HUES48 (cell line): ENCODE measurements around the gene TFR2.

Experiments
- H3K27ac ChIP-seq: one replicate; pipeline ENCODE4 v1.7.0; 2013; ENCODE audit warnings: low read depth, low read length, inconsistent platforms
- H3K27me3 ChIP-seq: 2 replicates; pipeline ENCODE4 v1.6.1; 2013; ENCODE audit warnings: mild to moderate bottlenecking, low read length; ENCODE audit not compliant: control insufficient read depth, insufficient read depth
- H3K36me3 ChIP-seq: 2 replicates; pipeline ENCODE4 v1.6.1; 2013; ENCODE audit warnings: low read length; ENCODE audit not compliant: control insufficient read depth, insufficient read depth
- H3K4me1 ChIP-seq: 2 replicates; pipeline ENCODE4 v1.6.1; 2013; ENCODE audit warnings: mild to moderate bottlenecking, low read length; ENCODE audit not compliant: control insufficient read depth, insufficient read depth
- H3K4me3 ChIP-seq: 2 replicates; pipeline ENCODE4 v1.5.1; 2013; ENCODE audit warnings: mild to moderate bottlenecking, low read depth, low read length
- H3K9ac ChIP-seq: 2 replicates; pipeline ENCODE4 v1.6.1; 2013; ENCODE audit warnings: mild to moderate bottlenecking, low read depth, low read length, moderate library complexity
- H3K9me3 ChIP-seq: 2 replicates; pipeline ENCODE4 v1.6.1; 2013; ENCODE audit warnings: low read length; ENCODE audit not compliant: control insufficient read depth, insufficient read depth

Gene TFR2

GRCh38 chr7:100591596-100591995 lies 49.8 kb downstream of the TFR2 start:
- Histone ChIP-seq H3K36me3 (0 out of 2 replicates have a peak, but pooled peaks cover 4% of the 10 kb centered on the region), H3K9me3 (no peaks in the 10 kb centered on the region), H3K4me1 (peaks cover 10% of the 10 kb centered on the region; the same call in 1 of the 2 replicates), H3K4me3 (no peak overlapping the region), H3K27me3 (peaks cover 9% of the 10 kb centered on the region), H3K9ac (no peak overlapping the region), H3K27ac (no peak overlapping the region)

- Histone ChIP-seq H3K27ac (no peak overlapping the region), H3K4me3 (no peak overlapping the region; the same call in 1 of the 2 replicates), H3K27me3 (peaks cover 9% of the 10 kb centered on the region), H3K9ac (no peak overlapping the region), H3K4me1 (peaks cover 10% of the 10 kb centered on the region; the same call in 1 of the 2 replicates), H3K9me3 (no peaks in the 10 kb centered on the region), H3K36me3 (no peaks in the 10 kb centered on the region)
Measured at GRCh38 chr7:100590077-100590737, 51.1 kb downstream of the TFR2 start.

GRCh38 chr7:100589341-100589947 lies 51.9 kb downstream of the TFR2 start:
- H3K4me3 ChIP-seq, result no peak overlapping the region; the same call in 1 of the 2 replicates
- H3K27me3 ChIP-seq, result peaks cover 9% of the 10 kb centered on the region
- H3K4me1 ChIP-seq, result peaks cover 17% of the 10 kb centered on the region
- no peaks in the 10 kb centered on the region for H3K36me3 ChIP-seq
- H3K27ac ChIP-seq, result no peak overlapping the region
- no peak overlapping the region for H3K9ac ChIP-seq
- H3K9me3 ChIP-seq, result no peaks in the 10 kb centered on the region

GRCh38 chr7:100588438-100588837 lies 52.9 kb downstream of the TFR2 start:
- no peak overlapping the region for H3K9ac ChIP-seq
- peaks cover 25% of the 10 kb centered on the region for H3K4me1 ChIP-seq

GRCh38 chr7:100586266-100587025 lies 54.9 kb downstream of the TFR2 start, which contains the start of gene FBXO24:
Gene FBXO24, plus strand, starts transcription at chr7:100586328. Its CDS starts 298 bp downstream, at chr7:100586626.
- peaks cover 27% of the 10 kb centered on the region for H3K4me1 ChIP-seq

More at GRCh38 chr7:100588438-100588837, 52.9 kb downstream of the TFR2 start:
- no peak overlapping the region for H3K27ac ChIP-seq
- no peak overlapping the region for H3K4me3 ChIP-seq
- no peaks in the 10 kb centered on the region for H3K36me3 ChIP-seq
- H3K9me3 ChIP-seq, result no peaks in the 10 kb centered on the region
- H3K27me3 ChIP-seq, result peaks cover 9% of the 10 kb centered on the region

GRCh38 chr7:100585511-100586265 lies 55.7 kb downstream of the TFR2 start, which contains the start of gene LRCH4:
Gene LRCH4, minus strand, starts transcription at chr7:100586129. Its CDS starts 29 bp downstream, at chr7:100586100.
- Histone ChIP-seq H3K4me3 (peak within 1 kb of the TSS; percentile 91), H3K27ac (peak within 1 kb of the TSS; percentile 98), H3K4me1 (peaks cover 27% of the 10 kb centered on the region), H3K27me3 (peaks cover 8% of the 10 kb centered on the region), H3K9me3 (no peaks in the 10 kb centered on the region), H3K9ac (peak within 1 kb of the TSS; percentile 87), H3K36me3 (peaks cover 16% of the 10 kb centered on the region)

More at GRCh38 chr7:100586266-100587025, 54.9 kb downstream of the TFR2 start, which contains the start of gene FBXO24:
- peaks cover 9% of the 10 kb centered on the region for H3K36me3 ChIP-seq
- no peaks in the 10 kb centered on the region for H3K9me3 ChIP-seq
- H3K9ac ChIP-seq, result peak within 1 kb of the TSS; percentile 87
- H3K4me3 ChIP-seq, result peak within 1 kb of the TSS; percentile 91
- peak within 1 kb of the TSS; percentile 98 for H3K27ac ChIP-seq
- peaks cover 9% of the 10 kb centered on the region for H3K27me3 ChIP-seq

GRCh38 chr7:100584683-100585510 lies 56.5 kb downstream of the TFR2 start:
- Histone ChIP-seq H3K4me3 (peak overlapping the region; percentile 91), H3K9ac (peak overlapping the region; percentile 87), H3K4me1 (peaks cover 20% of the 10 kb centered on the region), H3K27me3 (no peaks in the 10 kb centered on the region; the same call in 1 of the 2 replicates), H3K36me3 (peaks cover 24% of the 10 kb centered on the region), H3K9me3 (no peaks in the 10 kb centered on the region), H3K27ac (peak overlapping the region; percentile 98)

- H3K27me3 ChIP-seq, result no peaks in the 10 kb centered on the region
- no peaks in the 10 kb centered on the region for H3K9me3 ChIP-seq
- H3K27ac ChIP-seq, result peak overlapping the region; percentile 98
- H3K4me3 ChIP-seq, result peak overlapping the region; percentile 91
- peaks cover 28% of the 10 kb centered on the region for H3K36me3 ChIP-seq
- H3K4me1 ChIP-seq, result peaks cover 18% of the 10 kb centered on the region
- H3K9ac ChIP-seq, result 0 out of 2 replicates have a peak overlapping the region, but pooled peaks have one; percentile 87
Measured at GRCh38 chr7:100584054-100584682, 57.2 kb downstream of the TFR2 start.

- Histone ChIP-seq H3K9ac (0 out of 2 replicates have a peak overlapping the region, but pooled peaks have one; percentile 22), H3K36me3 (peaks cover 28% of the 10 kb centered on the region), H3K4me1 (peaks cover 18% of the 10 kb centered on the region), H3K9me3 (no peaks in the 10 kb centered on the region), H3K27me3 (no peaks in the 10 kb centered on the region), H3K4me3 (peak overlapping the region; percentile 28), H3K27ac (peak overlapping the region; percentile 78)
Measured at GRCh38 chr7:100583132-100584053, 58.0 kb downstream of the TFR2 start.
